ENCODE results near the gene ADAT3. TPM values are rescaled to one million over a fixed set of nuclear protein-coding genes. Genes with fewer than 3 reads are reported as not detected.
"Not testable (repeated sequence)": the region's sequence is repeated elsewhere in the genome, so short reads cannot be mapped to it uniquely, and the experiment has no call there.

ADAT3 gene
- total and polyA plus RNA-seq, 2 of the 4 experiments (the other 2 are of a cell fraction), result 0.36 to 2.8 TPM

GRCh38 chr19:1875646-1876495, 29.3 kb upstream of the ADAT3 start (continued):
- TF ChIP-seq RCOR1 (IDR thresholded peaks at IDR 0.05; ENCODE audit: insufficient replicate concordance, low read length) (no peak), FOS (IDR thresholded peaks at IDR 0.05; ENCODE audit: low read depth, low read length) (0 out of 2 replicates have a peak, but pooled peaks have one; percentile 21), BHLHE40 (IDR thresholded peaks at IDR 0.05; ENCODE audit: low read depth, low read length) (peak; percentile 99)

- H2AFZ ChIP-seq (replicated peaks; ENCODE audit: low read length, poor library complexity), result peak overlapping the region; percentile 85
- H3K9me3 ChIP-seq (ENCODE audit: control insufficient read depth, insufficient read depth, low read length); H3K56ac ChIP-seq (ENCODE audit: extremely low read depth, insufficient read depth, low read length); BruUV-seq (replicated peaks); DNase-seq; H2BK120ac ChIP-seq (ENCODE audit: low read depth, low read length); dilution Hi-C loops (cut with HindIII; ENCODE audit: low sequenced_read_pairs, unreplicated experiment); H3K27me3 ChIP-seq (ENCODE audit: control insufficient read depth, insufficient read depth, low read length); POLR2A ChIA-PET (ENCODE audit: unreplicated experiment); intact Hi-C loops (cut with micrococcal nuclease); H2BK20ac ChIP-seq (ENCODE audit: low read depth, low read length); H2BK15ac ChIP-seq (ENCODE audit: low read depth, low read length); in situ Hi-C loops (cut with MboI; ENCODE audit: low sequenced_read_pairs); H3K18ac ChIP-seq (ENCODE audit: low read depth, low read length); H3K9me1 ChIP-seq (ENCODE audit: insufficient read depth, low read length): not testable (repeated sequence)
- ATAC-seq (ENCODE audit: low read depth), result peak; percentile 13; the same call in 1 of the 2 replicates
- peak overlapping the region; percentile 48 for H2AK9ac ChIP-seq (replicated peaks; ENCODE audit: low read depth, low read length, poor library complexity)
- peaks cover 49% of the 10 kb centered on the region for H4K20me1 ChIP-seq (ENCODE audit: insufficient read depth, low read length)
- H3K79me1 ChIP-seq (ENCODE audit: low read depth in 1 of 2, low read length in 2 of 2), result peaks cover 5 to 47% of the 10 kb centered on the region in 2 experiments; a peak in 2 of 4 replicates
- H3K9ac ChIP-seq (ENCODE audit: low read depth, low read length), result peak overlapping the region; percentile 78
- H3K14ac ChIP-seq (replicated peaks; ENCODE audit: low read depth, low read length), result peak overlapping the region; percentile 88
- peak overlapping the region; percentile 90 for H3K4me3 ChIP-seq (ENCODE audit: insufficient read depth, low read depth, low read length)
- H2BK5ac ChIP-seq (ENCODE audit: low read depth, low read length, poor library complexity, severe bottlenecking), result peak overlapping the region; percentile 27
- peak overlapping the region; percentile 88 for H4K91ac ChIP-seq (ENCODE audit: insufficient read depth, low read depth, low read length)
- H4K8ac ChIP-seq (ENCODE audit: low read depth in 2 of 2, low read length in 2 of 2), result peak overlapping the region; percentile 92 to 96
- 28% methylated on average over 23 of the region's 53 CpGs; no CpG with 5 or more reads in 1 of the 2 experiments for whole genome bisulfite sequencing, 2 experiments (ENCODE audit: extremely low coverage in 2 of 2, insufficient read length in 1 of 2)
- H3K23ac ChIP-seq (ENCODE audit: low read depth, low read length), result peak overlapping the region; percentile 44; the same call in 1 of the 2 replicates
- H3K4me1 ChIP-seq (ENCODE audit: control insufficient read depth, insufficient read depth, low read length), result peaks cover 12% of the 10 kb centered on the region
- H3K27ac ChIP-seq (ENCODE audit: insufficient read depth, low read length), result peak overlapping the region; percentile 54
- peak overlapping the region; percentile 97 for H3K4me2 ChIP-seq (ENCODE audit: low read depth, low read length)
- CTCF ChIA-PET, result interaction anchor here (1.1 kb wide), 1 partner anchor 9 kb away, joined by 3 read pairs; no protein-coding TSS in a partner anchor
- H4K5ac ChIP-seq (ENCODE audit: low read depth, low read length), result peak overlapping the region; percentile 93
- peak overlapping the region; percentile 73 for H3K4ac ChIP-seq (ENCODE audit: low read depth, low read length)
- H3K36me3 ChIP-seq (ENCODE audit: control insufficient read depth, insufficient read depth, low read length), result peaks cover 14% of the 10 kb centered on the region; the same call in 1 of the 2 replicates
- peak overlapping the region; percentile 81 for H2AK5ac ChIP-seq (ENCODE audit: low read depth, low read length)
Measured at GRCh38 chr19:1876496-1877279, 28.5 kb upstream of the ADAT3 start.

- H2BK20ac ChIP-seq (ENCODE audit: low read depth, low read length); dilution Hi-C loops (cut with HindIII; ENCODE audit: low sequenced_read_pairs, unreplicated experiment); H3K4me3 ChIP-seq (ENCODE audit: insufficient read depth, low read depth, low read length); H4K5ac ChIP-seq (ENCODE audit: low read depth, low read length); H3K4me2 ChIP-seq (ENCODE audit: low read depth, low read length); H2BK120ac ChIP-seq (ENCODE audit: low read depth, low read length); in situ Hi-C loops (cut with MboI; ENCODE audit: low sequenced_read_pairs); H3K23ac ChIP-seq (ENCODE audit: low read depth, low read length); intact Hi-C loops (cut with micrococcal nuclease); H4K8ac ChIP-seq (ENCODE audit: low read depth in 2 of 2, low read length in 2 of 2); CTCF ChIA-PET; BruUV-seq (replicated peaks); H3K27me3 ChIP-seq (ENCODE audit: control insufficient read depth, insufficient read depth, low read length); H3K4ac ChIP-seq (ENCODE audit: low read depth, low read length); ATAC-seq (ENCODE audit: low read depth); H2AFZ ChIP-seq (replicated peaks; ENCODE audit: low read length, poor library complexity); H3K27ac ChIP-seq (ENCODE audit: insufficient read depth, low read length); H3K9me3 ChIP-seq (ENCODE audit: control insufficient read depth, insufficient read depth, low read length); H3K9ac ChIP-seq (ENCODE audit: low read depth, low read length); H4K91ac ChIP-seq (ENCODE audit: insufficient read depth, low read depth, low read length); DNase-seq; H2BK15ac ChIP-seq (ENCODE audit: low read depth, low read length); H2AK9ac ChIP-seq (replicated peaks; ENCODE audit: low read depth, low read length, poor library complexity); H2AK5ac ChIP-seq (ENCODE audit: low read depth, low read length); POLR2A ChIA-PET (ENCODE audit: unreplicated experiment); H3K9me1 ChIP-seq (ENCODE audit: insufficient read depth, low read length); H3K56ac ChIP-seq (ENCODE audit: extremely low read depth, insufficient read depth, low read length); H3K18ac ChIP-seq (ENCODE audit: low read depth, low read length); H3K14ac ChIP-seq (replicated peaks; ENCODE audit: low read depth, low read length); H2BK5ac ChIP-seq (ENCODE audit: low read depth, low read length, poor library complexity, severe bottlenecking): not testable (repeated sequence)
- Histone ChIP-seq H3K79me1 (ENCODE audit: low read depth in 1 of 2, low read length in 2 of 2) (peaks cover 5 to 52% of the 10 kb centered on the region in 2 experiments; a peak in 3 of 4 replicates), H3K36me3 (ENCODE audit: control insufficient read depth, insufficient read depth, low read length) (peaks cover 13% of the 10 kb centered on the region; the same call in 1 of the 2 replicates), H4K20me1 (ENCODE audit: insufficient read depth, low read length) (peaks cover 52% of the 10 kb centered on the region), H3K4me1 (ENCODE audit: control insufficient read depth, insufficient read depth, low read length) (peaks cover 15% of the 10 kb centered on the region)
- whole genome bisulfite sequencing, 2 experiments (ENCODE audit: extremely low coverage in 2 of 2, insufficient read length in 1 of 2), result 74% methylated on average over 7 of the region's 47 CpGs; no CpG with 5 or more reads in 1 of the 2 experiments
Measured at GRCh38 chr19:1877280-1877660, 27.9 kb upstream of the ADAT3 start.

Measured in IMR-90 (cell line).